Activated effector memory CD4-positive, alpha-beta T cell treated with Interleukin-2 at 50 U/mL for 16 hours (primary cell): ENCODE measurements around the gene TNRC6C.
A peak's percentile ranks its signal among the peaks of the same experiment; 100 is the strongest.

ENCODE experiments used
- DNase-seq: peaks from one replicate; pipeline ENCODE4 v3.0.0-alpha.2; 2020

Gene TNRC6C

DNA sequence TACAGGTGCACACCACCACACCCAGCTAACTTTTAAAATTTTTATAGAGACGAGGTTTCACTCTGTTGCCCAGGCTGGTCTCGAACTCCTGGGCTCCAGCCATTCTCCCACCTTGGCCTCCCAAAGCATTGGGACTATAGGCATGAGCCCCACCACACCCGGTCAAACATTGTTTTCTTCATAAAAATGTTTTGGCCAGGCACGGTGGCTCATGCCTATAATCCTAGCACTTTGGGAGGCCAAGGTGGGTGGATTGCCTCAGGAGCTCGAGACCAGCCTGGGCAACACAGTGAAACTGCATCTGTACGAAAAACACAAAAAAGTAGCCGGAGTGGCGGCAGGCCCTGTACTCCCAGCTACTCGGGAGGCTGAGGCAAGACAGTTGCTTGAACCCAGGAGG is 157.9 kb downstream of the TNRC6C start:
- no peak for DNase-seq

DNA sequence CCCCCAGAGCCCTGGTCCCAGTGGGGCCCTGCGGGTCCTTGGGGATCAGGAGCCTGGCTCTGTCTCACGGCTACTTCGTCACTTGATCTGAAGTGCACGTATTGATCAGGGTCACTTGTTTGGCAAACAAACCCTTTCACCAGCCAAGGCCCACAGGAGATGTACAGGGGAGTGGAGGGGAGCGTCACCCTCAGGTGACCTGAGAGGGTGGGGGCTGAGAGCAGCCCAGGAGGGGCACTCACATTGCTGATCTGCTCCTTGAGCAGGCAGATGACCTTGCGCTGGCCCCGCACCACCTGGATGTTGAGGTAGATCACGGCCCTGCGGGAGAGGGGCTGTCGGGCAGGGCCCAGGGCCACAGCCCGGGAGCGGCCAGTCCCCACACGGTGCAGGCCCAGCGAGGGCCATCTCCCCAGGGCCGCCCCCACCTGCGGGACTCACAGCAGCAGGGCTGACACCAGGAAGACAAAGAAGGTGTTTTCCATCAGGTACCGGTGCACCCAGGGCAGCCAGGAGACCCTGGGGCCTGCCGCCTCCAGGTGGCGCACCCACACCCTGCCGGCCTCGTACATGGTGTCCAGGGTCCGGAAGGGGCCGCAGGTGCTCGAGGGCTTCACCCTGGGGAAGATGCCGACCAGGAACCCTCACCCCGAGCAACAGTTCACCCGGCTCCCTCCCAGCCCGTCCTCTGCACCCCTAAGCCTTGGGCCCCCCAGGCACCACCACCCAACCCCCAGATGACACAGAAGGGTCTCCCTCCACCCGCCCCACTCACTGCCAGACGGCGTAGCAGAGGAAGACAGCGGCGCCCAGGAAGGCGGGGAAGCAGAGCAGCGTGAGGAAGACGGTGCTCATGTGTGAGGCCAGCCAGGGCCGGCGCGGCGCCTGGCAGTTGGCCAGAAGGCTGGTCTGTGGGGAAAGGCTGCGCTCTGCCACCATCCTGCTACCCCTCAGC is 158.8 kb downstream of the TNRC6C start:
- DNase-seq: no peak

DNA sequence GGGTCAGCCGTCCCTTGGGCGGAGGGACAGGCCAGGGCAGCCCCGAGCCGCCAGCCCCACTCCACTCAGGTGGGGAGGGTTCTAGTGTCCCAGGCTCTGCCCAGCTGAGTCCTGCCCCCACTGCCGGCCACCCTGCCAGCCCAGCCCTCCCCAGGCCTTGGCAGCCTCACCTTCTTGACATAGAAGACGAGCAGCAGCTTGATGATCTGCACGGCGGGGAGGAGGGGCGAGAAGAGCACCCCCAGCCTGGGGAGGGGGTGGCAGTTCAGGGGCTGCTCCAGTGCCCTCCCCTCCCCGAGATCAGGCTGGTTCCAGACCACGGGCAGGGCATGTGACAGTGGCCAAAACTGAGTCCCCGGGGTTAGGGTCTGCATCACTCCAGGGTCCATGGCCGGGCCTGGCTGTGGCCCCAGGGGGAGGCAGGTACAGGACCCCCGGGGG is 160.3 kb downstream of the TNRC6C start:
- no peak for DNase-seq

DNA sequence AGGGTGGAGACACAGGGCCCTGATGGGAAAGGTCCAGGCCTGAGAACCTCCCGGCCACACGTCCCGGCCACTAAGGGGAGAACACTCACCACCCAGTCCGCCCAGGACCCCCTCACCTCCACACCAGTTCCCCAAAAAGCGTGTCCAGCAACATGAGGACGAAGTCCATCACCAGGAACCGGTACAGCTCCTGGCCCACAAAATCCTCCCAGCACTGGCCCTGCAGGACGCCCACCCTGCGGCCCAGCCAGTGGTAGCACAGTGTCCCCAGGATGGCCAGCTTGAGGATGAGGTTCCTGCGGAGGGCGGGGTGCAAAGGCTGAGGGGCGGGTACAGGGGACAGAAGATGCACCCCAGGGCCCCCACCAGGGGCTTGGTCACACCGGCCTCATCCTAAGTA is 162.0 kb downstream of the TNRC6C start:
- no peak for DNase-seq

DNA sequence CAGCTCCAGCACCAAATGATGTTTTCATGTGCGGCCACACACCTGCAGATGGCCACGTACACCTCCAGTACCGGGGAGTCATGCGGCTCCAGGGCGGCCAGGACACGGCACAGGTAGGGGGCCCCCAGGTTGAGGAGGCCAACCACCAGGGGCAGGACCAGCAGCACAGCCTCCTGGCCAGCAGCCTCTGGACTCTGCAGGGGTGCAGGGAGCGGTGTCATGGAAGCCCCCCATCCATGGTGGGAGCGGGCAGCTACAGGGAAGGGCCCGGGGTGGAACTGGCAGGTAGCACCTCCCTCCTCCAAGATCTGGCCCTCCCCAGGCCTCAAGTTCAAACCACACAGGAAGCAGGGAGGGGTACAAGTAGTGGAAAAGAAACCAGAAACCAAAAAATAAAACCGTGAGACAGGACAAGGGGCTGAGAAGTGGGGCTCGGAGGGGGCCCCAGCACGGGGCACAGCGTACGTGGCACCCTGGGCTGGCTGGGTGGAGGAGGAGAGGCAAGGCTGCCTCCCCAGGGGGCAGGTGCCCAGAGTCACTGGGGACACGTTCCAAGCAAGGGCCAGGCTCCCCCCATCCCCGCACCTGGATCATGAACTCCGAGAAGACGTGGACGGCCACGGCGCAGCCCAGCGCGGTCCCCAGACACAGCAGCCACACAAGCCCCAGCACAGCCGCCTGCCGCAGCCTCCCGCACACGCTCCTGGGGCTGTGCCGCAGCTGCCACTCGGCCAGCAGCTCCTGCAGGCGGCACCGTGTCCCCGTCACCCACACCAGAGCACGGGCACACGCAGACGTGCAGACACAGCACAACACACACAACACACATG is 162.7 kb downstream of the TNRC6C start:
- DNase-seq: peak; percentile 60

DNA sequence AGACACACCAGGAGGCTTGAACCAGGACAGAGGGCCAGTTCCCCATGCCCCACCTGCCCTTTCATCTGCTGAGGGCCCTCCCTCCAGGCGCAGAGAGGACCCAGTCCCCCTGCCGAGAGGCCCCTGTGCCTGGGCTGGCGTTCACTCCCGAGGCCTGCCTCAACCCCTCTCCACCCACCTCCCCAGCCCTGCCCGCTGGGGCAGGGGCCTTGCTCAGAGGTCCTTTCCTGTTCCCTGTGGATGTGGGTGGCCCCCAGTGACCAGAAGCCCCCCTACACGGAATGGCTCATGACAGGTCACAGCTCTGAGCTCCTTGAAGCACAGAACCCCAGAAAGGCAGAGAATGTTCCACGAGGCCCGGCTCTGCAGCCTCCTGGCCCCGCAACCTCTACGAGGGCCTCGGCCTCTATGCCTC is 163.3 kb downstream of the TNRC6C start:
- DNase-seq: peak; percentile 35

DNA sequence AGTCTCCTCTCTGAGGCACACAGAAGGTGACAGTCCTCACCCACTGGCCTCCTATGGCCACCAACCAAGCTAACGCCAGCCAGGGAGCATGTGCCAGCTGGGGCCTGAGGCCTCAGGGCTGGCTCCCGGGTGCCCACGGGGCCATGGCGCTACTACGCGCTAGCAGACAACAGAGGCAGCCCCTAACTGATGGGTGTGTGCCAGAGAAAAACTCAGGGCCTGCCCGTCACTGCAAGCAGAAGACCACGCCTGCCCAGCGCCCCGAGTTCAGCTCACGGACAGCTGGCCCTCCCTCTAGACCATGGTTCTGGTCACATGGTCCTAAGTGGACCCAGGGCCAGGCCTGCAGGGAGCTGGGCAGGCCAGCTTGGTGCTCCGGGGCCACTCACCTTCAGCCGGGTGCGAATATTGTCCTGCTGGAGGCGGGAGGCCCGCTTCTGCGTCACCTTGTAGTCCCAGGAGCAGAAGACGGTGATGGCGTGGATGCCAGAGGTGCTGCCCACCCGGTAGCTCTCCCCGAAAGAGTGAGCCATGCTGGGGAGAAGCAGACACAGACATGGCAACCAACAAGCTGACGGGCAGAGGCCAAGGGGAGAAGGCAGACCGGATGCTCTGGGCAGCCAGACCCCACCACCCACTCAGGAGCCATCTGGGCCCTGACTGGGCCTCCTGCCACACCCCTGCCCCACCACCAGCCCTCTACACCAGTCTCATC is 163.9 kb downstream of the TNRC6C start:
- DNase-seq: no peak

DNA sequence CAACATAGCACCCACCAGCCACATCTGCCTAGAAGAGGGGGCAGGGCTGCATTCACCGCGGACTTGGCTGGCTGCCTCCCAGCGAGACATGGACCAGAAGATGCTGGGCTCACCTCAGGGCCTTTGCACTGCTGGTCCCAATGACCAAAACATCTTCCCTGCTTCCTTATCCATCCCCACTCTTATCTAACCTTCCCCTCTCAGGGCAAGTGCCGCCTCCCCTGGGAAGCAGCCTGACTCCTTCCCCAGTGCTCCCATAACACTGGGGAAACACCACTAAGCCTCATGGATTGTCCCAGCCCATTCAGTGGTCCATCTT is 164.4 kb downstream of the TNRC6C start:
- DNase-seq: no peak

DNA sequence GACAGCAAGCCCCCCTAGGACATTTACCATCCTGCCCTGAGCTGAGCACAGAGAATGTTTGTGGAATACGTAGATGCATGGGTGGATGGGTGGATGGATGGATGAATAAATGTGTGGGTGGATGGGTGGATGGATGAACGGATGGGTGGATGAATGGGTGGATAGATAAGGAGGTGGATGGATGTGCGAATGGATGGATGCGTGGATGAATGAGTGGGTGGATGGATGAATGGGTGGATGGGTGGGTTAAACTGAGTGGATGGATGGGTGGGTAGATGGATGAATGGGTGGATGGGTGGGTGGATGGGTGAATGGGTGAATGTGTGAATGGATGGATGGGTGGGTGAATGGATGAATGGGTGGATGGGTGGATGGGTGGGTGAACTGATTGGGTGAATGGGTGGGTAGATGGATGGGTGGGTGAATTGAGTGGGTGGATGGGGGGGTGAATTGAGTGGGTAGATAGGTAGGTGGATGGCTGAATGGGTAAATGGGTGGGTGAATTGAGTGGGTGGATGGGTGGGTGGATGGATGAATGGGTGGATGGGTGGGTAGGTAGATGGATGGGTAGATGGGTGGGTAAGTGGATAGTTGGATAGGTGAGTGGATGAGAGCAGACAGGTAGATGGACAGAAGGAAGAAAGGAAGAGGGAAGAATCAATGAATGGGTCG is 164.9 kb downstream of the TNRC6C start:
- no peak for DNase-seq

DNA sequence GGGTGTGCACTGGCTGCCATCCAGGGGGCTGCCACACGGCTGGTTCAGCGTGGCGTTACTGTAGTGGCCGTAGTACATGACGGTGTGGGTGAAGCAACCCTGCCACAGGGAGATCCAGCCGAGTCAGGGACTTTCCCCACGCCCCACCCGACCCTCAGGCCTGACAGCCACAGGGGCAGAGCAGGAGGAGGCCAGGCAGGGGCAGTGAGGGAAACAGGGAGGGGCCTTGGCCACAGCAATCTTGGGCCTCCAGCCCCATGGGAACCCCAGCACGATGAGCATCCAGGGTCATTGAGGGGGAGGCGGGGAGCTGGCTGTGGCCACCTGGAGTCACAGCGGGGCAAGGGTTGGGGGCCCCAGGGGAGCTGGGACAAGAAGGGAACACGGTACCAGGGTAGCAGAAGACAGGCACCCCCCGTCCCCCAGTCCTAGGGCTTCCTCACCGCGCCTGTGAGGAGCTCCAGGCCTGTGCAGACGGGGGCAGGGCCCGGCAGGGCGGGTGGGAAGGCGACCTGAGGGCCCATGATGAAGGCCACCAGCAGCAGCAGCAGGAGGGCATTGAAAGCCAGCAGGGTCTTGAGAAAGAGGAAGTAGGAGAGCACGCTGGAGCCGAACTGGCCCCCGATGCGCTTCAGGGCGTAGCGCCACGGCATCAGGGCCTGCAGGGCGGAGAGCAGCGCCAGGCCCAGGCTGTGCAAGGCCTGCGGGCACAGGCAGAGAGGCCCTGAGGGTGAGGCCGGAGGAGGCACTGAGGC is 165.8 kb downstream of the TNRC6C start:
- DNase-seq: no peak

DNA sequence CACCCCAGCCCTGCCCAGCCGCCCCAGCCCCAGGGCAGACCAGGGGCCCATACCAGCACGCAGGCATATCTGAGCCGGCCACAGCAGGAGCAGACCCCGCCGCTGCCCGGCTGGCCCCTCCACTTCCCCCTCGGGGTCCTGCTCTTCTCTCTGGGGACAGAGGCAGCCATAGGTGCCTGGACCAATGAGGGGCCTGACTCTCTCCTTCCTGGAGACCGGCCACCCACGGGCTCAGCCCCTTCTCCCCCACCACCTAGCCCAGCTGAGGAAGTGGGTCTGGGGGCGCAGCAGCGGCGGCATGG is 166.3 kb downstream of the TNRC6C start:
- DNase-seq: no peak

DNA sequence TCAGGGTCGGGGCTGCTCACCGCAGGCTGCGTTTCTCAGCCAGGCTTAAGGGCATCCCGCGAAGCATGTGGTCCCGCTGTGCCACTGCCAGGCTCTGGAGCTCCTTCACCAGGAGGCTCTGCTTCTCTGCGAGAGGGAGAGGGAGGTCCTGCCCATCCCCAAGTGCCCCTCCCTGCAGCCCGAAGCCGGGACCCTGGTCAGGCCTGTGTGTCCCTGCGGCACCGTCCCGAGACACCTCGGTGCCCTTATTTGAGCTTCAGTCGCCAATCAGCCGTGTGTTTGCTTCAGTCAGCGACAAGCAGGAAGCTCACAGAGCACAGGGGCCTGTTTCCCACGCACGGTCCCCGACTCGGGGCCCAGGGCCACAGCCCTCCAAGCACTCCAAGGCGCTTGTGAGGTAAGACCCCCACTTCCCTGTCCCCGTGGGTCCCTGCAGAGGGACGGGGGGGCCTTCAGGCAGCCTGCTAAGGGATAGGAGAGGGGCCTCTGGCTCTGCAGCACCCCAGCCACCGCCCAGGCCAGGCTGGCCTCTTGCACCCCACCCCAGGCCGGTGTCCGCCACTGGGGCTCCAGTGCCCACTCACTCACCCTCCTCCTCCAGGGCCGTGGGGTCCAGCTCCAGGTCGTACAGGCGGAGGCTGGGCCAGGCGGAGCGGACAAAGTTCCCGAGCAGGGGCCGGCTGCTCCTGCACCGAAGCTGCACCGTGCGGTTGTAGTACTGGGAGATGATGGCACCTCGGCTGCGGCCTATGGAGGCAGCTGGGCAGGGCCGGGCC is 166.8 kb downstream of the TNRC6C start:
- peak; percentile 32 for DNase-seq

DNA sequence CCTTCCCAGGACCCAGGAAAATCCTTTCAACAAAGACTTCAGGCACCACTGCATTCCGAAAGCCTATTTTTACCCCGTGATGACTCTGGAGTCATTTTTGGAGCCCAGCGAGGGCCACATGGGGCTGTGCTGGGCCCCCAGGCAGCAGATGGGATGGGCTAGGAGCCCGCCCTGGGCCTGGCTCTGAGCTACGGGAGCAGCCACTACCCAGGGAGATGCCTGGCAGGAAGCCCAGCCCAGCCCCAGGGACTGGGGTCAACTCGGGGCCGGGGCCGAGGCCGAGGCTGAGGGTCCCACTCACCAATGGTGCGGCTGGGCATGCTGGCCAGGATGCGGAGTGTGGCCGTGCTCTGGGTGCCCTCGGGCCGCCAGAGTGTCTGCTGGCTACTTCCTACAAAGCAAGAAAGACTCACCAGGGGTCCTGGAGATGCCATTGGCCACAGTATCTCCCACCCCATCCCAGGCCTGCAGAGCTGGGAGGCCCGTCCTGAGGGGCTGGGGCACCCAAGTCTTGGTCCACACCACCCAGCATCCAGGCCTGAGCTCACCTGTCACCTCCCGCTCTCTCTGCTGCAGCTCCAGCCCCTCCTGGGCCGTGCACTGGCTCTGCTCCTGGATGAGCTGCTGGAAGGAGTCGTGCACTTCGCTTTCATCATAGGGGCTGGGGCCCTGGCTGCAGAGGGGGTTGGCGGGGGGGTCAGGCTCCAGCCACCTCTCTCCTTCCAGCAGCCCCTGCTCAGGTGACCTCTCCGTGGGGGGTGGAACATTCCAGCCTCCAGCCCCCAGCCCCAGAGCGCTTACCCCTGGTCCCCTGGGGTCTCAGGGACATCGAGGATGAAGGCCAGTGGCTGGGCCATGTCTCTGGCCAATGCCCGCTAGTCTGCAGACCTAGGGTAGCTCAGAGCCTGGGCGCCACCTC is 167.7 kb downstream of the TNRC6C start:
- no peak for DNase-seq

DNA sequence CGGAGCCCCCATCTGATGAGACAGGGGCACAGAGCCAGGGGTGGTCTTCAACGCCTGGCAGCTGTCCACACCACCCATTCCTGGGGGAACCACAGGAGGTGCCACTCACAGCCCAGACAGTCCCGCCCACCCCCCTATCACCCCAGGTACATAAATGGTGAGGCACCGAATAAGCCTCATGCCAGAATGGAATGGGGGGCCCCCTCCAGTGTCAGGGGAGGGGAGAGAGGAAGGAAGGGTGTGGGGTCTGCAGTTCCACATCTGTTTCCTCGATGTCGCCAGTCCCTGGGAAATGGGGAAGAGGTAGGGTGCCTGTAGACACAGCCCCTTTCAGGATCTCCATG is 168.4 kb downstream of the TNRC6C start:
- no peak for DNase-seq

DNA sequence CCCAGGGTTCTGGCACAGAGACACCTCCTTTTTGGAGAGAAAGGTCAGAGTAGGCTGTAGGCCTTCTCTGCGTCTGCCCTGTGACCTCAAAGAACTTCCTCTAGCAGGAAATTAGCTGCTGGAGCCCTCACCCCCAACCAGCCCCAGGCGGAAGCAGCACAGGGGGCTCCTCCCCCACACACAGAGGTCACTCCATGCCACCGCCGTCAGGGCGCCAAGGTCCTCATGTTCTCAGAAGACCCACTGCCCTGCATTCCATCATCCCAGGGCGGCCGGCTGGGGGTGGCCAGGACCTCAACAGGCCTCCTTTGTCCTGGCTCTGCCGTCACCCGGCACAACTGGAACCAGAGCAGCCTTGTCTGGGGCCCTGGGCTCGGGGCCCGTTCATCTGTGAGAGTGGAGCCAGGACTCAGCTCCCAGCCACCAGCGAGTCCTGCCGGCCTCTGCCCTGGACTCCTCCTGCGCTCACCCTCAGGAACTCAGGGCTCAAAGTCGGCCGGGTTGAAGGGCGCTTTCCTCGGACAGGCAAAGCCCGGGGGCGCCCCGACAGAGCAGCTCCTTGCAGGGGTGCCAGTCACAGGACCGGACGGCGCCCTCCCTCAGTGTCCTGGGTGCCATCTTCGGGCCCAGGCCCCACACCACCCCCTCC is 168.9 kb downstream of the TNRC6C start:
- DNase-seq: peak; percentile 70

DNA sequence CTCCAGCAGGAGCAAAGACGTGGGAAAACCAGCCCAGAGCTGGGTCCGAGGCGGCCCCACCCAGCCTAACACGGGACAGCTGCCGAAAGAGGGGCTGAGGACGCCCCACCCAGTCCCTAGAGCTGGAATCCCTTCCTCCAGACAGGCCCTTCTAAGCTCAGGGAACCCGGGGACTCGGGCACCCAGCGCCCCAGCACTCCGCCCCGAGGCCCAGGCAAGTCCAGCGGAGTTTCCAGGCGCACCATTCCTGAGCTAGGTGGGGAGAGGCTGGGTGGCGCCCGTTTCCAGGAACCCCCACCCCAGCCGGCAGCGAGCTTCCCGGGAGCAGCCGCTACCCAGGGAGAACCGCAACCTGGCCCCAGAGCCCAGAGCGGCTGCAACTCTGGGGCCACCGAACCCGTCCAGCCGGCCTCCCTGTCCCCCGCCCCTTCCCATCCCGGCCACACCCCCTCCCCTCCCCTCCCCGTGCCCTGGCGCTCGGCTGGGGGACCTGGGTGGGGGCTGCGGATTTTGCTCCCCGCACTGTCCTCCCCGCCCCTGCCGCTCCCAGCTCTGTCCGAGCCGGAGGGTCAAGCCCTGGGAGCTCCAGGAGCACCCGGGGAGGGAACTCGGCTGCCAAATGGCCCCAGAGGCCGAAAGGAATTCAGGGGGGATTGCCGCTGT is 169.5 kb downstream of the TNRC6C start:
- peak; percentile 25 for DNase-seq

DNA sequence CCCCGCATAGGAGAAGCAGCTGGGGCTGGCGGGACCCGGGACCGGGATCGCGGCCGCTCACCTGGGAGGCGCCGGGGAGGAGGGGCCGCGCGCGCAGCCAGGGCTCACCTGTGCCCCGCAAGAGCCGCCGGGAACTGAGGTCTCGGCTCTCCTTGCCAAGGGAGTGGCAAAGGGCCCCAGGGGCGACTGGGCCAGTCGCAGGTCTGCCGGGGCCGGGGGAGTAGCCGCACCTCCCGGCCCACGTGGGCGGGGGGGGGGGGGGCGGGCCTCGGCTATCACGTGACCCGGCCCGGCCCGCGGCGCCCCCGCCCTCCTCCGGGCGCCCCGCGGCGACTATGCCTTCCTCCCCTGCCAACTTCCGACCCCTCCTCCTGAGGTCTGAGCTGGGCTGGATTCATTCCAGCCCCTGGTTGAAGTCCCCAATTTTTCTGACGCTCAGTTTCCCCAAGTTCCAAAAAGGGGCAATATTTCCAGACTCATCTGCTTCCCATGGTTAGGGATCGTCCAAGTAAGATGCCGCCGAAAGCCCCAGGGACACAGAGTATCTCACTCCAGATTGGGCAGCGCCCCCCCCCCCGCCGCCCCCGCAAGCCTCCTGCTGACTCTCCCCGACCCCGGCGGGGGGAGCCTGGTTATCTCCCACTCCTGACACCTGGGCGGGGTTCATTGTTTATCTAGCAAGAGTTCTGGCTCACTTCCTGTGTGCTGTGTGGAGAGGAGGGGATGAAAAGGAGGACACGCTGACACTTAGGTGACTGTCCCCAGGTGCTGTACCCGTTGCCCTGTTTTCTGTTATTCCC is 170.2 kb downstream of the TNRC6C start, which contains the start of gene TMC6:
Gene TMC6, minus strand, starts transcription at position 205 of the 800 bp plus-strand sequence. CDS start 1,923 bp downstream, outside the sequence.
- peak; percentile 65 for DNase-seq
